ENCODE measurements around the gene PISD.

DNA sequence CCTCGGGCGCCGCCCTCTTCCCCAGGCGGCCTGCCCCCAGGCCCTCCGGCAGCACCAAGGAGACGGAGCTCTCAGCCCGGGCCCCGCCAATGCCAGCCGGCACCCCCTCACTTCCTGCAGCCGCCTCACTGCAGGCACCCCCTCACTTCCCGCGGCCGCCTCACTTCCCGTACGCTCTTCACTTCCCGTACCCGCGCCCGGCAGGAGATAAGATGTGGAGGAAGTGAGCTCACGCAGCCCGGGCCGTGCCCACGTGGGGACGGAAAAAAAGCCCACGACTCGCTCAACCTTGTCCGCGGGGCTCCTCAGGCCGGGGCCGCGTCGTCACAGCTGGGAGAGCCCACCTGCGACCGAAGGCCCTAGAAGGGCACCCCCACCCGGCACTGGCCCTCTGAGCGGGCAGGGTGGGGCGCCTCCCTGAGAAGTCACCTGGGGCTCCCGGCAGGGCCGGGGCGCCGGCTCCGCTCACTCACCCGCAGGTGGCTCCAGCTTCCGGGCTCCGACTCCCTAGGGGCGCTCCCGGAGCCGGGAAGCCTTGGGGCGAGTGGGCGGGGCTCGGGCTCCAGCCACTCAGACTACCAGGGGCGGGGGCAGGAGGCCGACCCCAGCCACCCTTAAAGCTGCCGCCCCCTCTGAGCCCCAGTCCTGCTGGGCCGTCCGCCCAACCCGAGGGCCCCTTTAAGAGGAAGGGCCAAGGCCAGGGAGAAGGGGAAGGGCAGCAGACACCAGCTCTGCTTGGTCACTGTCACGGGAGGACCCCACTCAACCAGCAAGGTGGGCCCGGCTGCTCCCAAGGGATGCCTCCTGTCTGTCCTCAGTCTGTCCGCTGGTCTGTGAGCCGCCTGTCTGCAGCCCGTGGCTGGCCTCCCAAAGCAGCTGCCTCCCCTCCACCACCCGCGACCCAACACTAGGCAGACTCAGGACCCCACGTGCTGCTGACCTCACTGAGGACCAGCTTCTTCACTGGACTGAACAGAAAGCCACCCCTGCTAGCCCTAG lies 31.4 kb downstream of the PISD start:
- TF ChIP-seq, protein P1, sequence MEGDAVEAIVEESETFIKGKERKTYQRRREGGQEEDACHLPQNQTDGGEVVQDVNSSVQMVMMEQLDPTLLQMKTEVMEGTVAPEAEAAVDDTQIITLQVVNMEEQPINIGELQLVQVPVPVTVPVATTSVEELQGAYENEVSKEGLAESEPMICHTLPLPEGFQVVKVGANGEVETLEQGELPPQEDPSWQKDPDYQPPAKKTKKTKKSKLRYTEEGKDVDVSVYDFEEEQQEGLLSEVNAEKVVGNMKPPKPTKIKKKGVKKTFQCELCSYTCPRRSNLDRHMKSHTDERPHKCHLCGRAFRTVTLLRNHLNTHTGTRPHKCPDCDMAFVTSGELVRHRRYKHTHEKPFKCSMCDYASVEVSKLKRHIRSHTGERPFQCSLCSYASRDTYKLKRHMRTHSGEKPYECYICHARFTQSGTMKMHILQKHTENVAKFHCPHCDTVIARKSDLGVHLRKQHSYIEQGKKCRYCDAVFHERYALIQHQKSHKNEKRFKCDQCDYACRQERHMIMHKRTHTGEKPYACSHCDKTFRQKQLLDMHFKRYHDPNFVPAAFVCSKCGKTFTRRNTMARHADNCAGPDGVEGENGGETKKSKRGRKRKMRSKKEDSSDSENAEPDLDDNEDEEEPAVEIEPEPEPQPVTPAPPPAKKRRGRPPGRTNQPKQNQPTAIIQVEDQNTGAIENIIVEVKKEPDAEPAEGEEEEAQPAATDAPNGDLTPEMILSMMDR (IDR thresholded peaks at IDR 0.05): peak in 1 of 7 experiments; percentile 11
- TF ChIP-seq POLR2AphosphoS5 (IDR thresholded peaks at IDR 0.05): peak in 2 of 3 donors; percentile 36 to 38
- TF ChIP-seq POLR2A (IDR thresholded peaks at IDR 0.05): no peak

All from stomach (tissue), 4 donors.